Osteoblast (primary cell): ENCODE results near the gene IZUMO4. TPM values are rescaled to one million over a fixed set of nuclear protein-coding genes. Genes with fewer than 3 reads are reported as not detected.

ENCODE experiments used
- DNase-seq: peaks from one replicate; pipeline ENCODE4 v3.0.0; 2011; ENCODE audit warnings: low spot score, mixed read lengths; ENCODE audit not compliant: insufficient read length; ENCODE audit errors: missing footprints
- H2AFZ ChIP-seq: 2 replicates; pipeline ENCODE4 v1.6.0; 2011; ENCODE audit warnings: mild to moderate bottlenecking, low read length
- H3K27ac ChIP-seq: 2 replicates; pipeline ENCODE4 v1.5.1; 2011; ENCODE audit warnings: mild to moderate bottlenecking, low read depth, low read length, moderate library complexity
- H3K27me3 ChIP-seq: 2 replicates; pipeline ENCODE4 v1.6.0; 2012; ENCODE audit warnings: mild to moderate bottlenecking, control low read depth, inconsistent platforms, low read length, moderate library complexity; ENCODE audit not compliant: insufficient read depth
- H3K36me3 ChIP-seq: 2 replicates; pipeline ENCODE4 v1.5.1; 2011; ENCODE audit warnings: mild to moderate bottlenecking, low read length, control low read depth, moderate library complexity; ENCODE audit not compliant: insufficient read depth
- H3K4me1 ChIP-seq: 2 replicates; pipeline ENCODE4 v1.5.1; 2011; ENCODE audit warnings: mild to moderate bottlenecking, low read length, control low read depth, moderate library complexity; ENCODE audit not compliant: insufficient read depth
- H3K4me2 ChIP-seq: 2 replicates; pipeline ENCODE4 v1.6.0; 2011; ENCODE audit warnings: mild to moderate bottlenecking, low read length; ENCODE audit not compliant: insufficient read depth
- H3K4me3 ChIP-seq: fragments of 200-600 bp; sonication (generic); 3 replicates; pipeline ENCODE4 v1.5.1; 2012; ENCODE audit warnings: mild to moderate bottlenecking, low read length, inconsistent platforms; ENCODE audit not compliant: insufficient read depth
- H3K79me2 ChIP-seq: 2 replicates; pipeline ENCODE4 v1.6.0; 2012; ENCODE audit warnings: mild to moderate bottlenecking, low read length, control low read depth, inconsistent platforms; ENCODE audit not compliant: insufficient read depth
- H3K9me3 ChIP-seq: 2 replicates; pipeline ENCODE4 v1.5.1; 2011; ENCODE audit warnings: low read depth, low read length, control low read depth
- H4K20me1 ChIP-seq: 2 replicates; pipeline ENCODE4 v1.6.0; 2012; ENCODE audit warnings: mild to moderate bottlenecking, low read length, control low read depth; ENCODE audit not compliant: insufficient read depth
- CTCF ChIP-seq: IDR thresholded peaks from 2 replicates; pipeline ENCODE4 v1.5.1; 2011; ENCODE audit warnings: mild to moderate bottlenecking, low read depth, low read length, moderate library complexity; ENCODE audit errors: extremely low read depth
- total RNA-seq: library from RNA; depleted of rRNA; stranded (reverse); fragments of >200 nt; gene quantifications from 2 replicates; pipeline ENCODE4 v1.2.3, GENCODE V29; 2012

The IZUMO4 gene
- total RNA-seq, 1 donor: 0.36 TPM

- peak; percentile 54 for DNase-seq
- no peak for TF ChIP-seq CTCF
- no peaks in the 10 kb centered on the region for H3K9me3 ChIP-seq
- no peak overlapping the region for H3K4me3 ChIP-seq
- H4K20me1 ChIP-seq: peaks cover 18% of the 10 kb centered on the region
- H3K27ac ChIP-seq: no peak overlapping the region
- H2AFZ ChIP-seq: no peak overlapping the region
- peaks cover 20% of the 10 kb centered on the region for H3K79me2 ChIP-seq
- H3K36me3 ChIP-seq: no peaks in the 10 kb centered on the region
- no peaks in the 10 kb centered on the region for H3K27me3 ChIP-seq
- H3K4me2 ChIP-seq: no peak overlapping the region
- H3K4me1 ChIP-seq: peaks cover 22% of the 10 kb centered on the region
Observed at GRCh38 chr19:2053601-2054389, 42.9 kb upstream of the IZUMO4 start.

GRCh38 chr19:2054763-2055162 lies 42.0 kb upstream of the IZUMO4 start:
- Histone ChIP-seq H3K79me2 (peaks cover 11% of the 10 kb centered on the region), H4K20me1 (peaks cover 8% of the 10 kb centered on the region), H3K36me3 (no peaks in the 10 kb centered on the region), H3K4me3 (no peak overlapping the region), H3K27me3 (no peaks in the 10 kb centered on the region), H2AFZ (no peak overlapping the region), H3K4me2 (no peak overlapping the region), H3K4me1 (peaks cover 19% of the 10 kb centered on the region), H3K9me3 (no peaks in the 10 kb centered on the region), H3K27ac (no peak overlapping the region)
- peak; percentile 65 for DNase-seq
- TF ChIP-seq CTCF: no peak

- H3K4me2 ChIP-seq: peak overlapping the region; percentile 70
- DNase-seq: peak; percentile 93
- peak overlapping the region; percentile 48 for H3K27ac ChIP-seq
- H3K4me1 ChIP-seq: peaks cover 31% of the 10 kb centered on the region
- no peaks in the 10 kb centered on the region for H3K36me3 ChIP-seq
- no peaks in the 10 kb centered on the region for H4K20me1 ChIP-seq
- H3K79me2 ChIP-seq: no peaks in the 10 kb centered on the region
- H2AFZ ChIP-seq: peak overlapping the region; percentile 94
- no peaks in the 10 kb centered on the region for H3K27me3 ChIP-seq
- peak overlapping the region; percentile 40 for H3K4me3 ChIP-seq
- no peak for TF ChIP-seq CTCF
- no peaks in the 10 kb centered on the region for H3K9me3 ChIP-seq
Observed at GRCh38 chr19:2055931-2056836, 40.5 kb upstream of the IZUMO4 start.

- no peak overlapping the region for H2AFZ ChIP-seq
- TF ChIP-seq CTCF: no peak
Observed at GRCh38 chr19:2056837-2057192, 39.9 kb upstream of the IZUMO4 start.

More at GRCh38 chr19:2056837-2057192, 39.9 kb upstream of the IZUMO4 start:
- Histone ChIP-seq H3K79me2 (no peaks in the 10 kb centered on the region), H3K4me2 (no peak overlapping the region), H4K20me1 (no peaks in the 10 kb centered on the region), H3K9me3 (no peaks in the 10 kb centered on the region), H3K27me3 (no peaks in the 10 kb centered on the region), H3K4me1 (peaks cover 27% of the 10 kb centered on the region), H3K36me3 (no peaks in the 10 kb centered on the region), H3K27ac (no peak overlapping the region), H3K4me3 (no peak overlapping the region)
- peak; percentile 17 for DNase-seq
